Fibroblast of skin of left quadriceps (primary cell): ENCODE measurements around the gene FMN2.

ENCODE experiments used
- DNase-seq, 2 experiments: peaks; one replicate each; pipeline ENCODE4 v3.0.0-alpha.2; 2013; ENCODE audit warnings: low read depth in 2 of 2

The FMN2 gene

DNA sequence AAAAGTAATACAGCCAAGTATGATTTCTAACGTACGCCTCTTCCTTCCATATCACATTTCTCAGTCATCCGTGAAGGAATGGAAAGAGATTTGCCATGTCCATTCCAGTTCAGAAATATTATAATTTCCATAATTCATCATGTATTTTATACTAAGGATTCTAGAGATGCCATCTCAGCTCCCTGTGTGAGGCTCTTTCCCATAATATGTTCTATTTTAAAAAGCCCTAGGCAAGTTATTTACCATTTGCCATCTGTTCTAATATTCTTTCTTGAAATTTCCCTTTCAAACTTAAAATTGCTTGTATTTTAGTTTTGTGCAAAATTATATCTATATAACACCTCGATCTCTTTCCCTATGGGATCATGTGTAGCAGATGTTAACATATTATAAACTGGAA, 106.7 kb downstream of the FMN2 start:
- DNase-seq = no peak

DNA sequence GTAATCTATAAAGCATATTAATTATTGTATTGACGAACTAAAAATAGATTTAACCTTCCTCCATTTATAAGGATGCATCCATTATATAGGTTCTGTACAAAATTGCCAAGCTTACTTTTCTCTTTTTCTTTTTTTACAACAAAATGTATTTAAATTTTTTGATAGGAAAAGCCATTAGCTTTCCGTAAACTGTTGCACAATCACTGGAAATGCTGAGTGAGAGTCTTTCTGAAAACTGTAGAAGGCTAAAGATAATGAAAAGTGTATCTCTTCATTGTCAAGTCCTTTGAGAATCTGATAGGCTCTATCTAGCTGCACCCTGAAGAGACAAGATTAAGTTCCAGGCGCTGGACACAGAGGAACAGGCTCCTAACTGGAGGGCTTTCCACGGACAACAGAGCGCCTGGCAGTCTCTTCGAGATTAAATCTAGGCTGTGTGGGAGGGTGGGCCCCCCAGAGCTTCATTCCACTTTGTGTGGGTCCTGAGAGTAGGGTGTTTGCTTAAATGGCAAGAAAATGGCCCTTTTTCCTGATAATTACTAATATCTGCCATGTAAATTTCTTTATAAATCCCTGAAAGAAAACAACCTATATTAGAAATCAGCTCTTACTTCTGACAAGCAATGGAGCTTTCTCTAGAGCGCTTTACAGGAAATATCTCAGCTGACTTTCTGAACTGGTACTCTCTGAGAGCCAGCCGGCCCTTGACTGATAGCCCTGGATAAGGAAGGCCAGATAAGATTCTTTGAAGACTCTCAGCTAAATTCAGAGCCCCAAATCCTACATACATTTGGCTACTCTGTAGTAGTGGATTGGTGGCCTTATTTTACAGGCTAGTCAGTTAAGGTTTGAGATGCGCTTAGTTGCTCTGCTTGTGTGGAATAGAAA, 108.3 kb downstream of the FMN2 start:
- DNase-seq = no peak

DNA sequence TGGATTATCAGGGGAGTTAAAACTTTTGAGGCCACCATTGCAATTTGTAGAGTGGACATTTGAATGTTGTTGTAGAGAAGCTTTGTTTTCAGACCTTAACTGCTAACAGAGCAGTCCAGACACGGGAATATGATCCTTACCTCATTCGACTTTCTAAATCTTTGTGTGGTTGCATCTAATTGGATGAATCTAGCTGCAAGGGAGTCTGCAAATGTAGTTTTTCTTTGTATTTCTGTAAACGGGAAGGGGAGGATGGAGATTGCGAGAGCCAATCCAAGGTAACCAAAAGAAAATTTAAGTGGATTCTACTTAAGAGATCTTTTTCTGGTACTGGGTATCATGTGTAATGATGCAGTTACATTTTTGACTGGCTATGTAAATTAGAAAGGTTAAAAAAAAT, 110.2 kb downstream of the FMN2 start:
- no peak for DNase-seq

DNA sequence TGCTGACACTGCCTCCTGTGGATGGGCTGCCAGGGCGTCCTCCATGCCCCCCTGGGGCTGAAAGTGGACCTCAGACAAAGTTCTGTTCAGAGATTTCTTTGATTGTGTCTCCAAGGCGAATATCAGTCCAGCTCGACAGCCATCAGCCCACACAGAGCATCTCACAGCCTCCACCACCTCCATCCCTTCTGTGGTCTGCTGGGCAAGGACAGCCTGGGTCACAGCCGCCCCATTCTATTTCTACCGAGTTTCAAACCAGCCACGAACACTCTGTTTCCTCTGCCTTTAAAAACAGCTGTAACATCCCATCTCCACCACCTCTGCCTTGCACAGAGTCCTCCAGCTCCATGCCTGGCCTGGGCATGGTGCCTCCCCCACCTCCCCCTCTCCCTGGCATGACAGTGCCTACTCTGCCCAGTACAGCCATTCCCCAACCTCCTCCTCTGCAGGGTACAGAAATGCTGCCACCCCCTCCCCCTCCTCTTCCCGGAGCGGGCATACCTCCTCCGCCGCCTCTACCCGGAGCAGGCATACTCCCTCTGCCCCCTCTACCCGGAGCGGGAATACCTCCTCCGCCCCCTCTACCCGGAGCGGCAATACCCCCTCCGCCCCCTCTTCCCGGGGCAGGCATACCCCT, 115.5 kb downstream of the FMN2 start:
- no peak for DNase-seq

DNA sequence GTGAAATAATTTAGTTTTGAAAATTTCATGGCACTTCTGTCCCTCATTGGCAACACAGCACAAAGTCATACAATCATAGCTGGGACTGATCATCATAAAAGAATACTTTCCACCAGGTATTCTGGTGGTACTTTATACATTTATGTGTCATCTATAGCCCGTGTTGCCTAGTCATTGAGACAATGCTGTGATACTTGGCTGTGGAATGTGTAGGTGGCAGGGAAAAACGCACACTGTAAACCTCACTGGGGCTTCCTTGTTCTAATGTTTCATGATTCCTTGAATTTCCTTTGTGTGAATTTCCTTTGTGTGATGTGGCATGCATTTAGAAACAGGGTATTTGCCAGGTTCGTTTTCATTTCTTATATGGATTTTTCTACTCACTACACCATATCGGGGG, 118.3 kb downstream of the FMN2 start:
- no peak for DNase-seq

DNA sequence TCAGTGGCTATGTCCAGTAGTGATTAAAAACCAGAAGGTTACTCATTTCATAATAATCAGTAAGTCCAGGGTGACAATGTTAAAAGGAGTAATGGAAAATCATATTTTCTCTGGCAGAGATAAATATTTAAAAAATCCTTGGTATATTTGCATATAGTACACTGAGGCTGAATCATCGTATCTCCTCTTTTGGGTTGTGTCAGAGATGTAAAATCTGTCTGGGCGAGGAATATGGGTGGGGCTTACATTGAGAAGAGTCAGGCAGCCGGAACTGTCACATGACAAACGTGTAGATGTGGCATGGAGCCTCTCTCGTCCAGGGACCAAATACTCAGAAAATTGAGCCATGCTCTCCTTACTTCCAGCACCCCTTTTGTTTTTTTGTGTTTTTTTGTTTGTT, 120.9 kb downstream of the FMN2 start:
- DNase-seq = no peak

DNA sequence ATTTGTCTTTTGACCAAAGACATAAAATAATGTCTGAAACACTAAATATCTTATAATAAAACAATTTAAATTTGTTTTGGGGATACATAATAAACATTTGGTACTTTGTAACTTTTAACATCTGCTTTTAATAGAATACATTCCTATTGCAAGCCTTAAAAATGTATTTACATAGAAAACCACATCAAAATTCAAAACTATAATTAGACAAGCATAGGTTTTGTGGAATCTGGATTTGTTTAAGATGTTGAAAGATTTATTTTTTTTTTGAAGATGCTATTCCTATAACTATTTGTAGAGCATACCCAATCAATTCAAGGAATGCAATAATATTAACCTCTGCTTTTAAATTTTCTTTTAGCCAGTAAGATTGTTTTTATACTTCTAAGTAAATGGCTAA, 125.7 kb downstream of the FMN2 start:
- peak; percentile 80 to 84 for DNase-seq

DNA sequence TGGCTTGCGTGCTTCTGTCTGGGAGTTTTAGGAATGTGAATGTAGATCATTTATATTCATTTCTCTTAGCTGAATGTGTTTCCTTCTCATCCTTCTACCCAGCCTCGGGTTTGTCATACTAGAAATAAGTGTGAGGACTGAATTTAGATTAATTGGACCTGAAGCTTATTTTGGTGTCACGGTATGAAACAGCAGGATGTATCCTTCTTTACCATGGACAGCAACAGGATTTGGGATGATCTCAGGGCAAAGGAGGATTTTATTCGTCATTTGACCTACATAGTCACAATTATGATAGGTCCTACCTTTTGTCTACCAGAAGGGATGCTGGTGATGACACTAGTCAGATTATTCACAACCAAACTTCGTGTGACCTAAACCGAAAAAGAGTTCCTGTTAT, 127.4 kb downstream of the FMN2 start:
- no peak for DNase-seq

DNA sequence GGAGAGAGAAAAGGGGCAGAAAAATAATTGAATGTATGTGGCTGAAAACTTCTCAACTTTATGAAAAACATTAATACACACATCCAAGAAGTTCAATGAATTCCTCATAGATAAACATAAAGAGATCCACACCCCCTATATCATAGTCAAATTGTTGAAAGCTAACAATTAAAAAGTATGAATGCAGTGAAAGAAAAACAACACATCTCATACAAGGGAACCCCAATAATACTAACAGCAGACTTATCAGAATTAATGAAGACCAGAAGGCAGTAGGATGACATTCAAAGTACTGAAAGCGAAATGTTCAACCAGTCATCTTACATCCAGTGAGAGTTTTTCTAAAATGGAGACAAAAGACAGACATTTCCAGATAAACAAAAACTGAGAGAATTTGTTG, 134.4 kb downstream of the FMN2 start:
- no peak for DNase-seq

DNA sequence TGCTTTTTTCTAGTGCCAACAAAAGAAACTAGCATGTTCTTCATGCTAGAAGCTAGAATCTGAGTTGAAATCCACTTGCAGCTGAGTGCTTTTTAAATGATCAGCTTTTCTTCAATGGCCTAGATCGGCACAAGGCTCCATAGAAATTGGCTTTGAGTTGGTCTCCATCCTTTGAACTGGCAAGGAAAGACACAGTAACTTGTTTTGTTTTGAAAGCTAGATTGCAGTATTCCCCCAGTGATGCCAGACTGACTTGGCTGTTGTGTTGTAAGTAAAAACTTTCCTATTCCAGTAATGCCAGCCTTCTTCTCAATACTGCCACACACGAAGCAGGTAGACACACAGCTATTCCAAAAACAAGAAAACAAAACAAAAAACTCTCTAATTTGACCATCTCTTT, 139.1 kb downstream of the FMN2 start:
- DNase-seq = no peak

DNA sequence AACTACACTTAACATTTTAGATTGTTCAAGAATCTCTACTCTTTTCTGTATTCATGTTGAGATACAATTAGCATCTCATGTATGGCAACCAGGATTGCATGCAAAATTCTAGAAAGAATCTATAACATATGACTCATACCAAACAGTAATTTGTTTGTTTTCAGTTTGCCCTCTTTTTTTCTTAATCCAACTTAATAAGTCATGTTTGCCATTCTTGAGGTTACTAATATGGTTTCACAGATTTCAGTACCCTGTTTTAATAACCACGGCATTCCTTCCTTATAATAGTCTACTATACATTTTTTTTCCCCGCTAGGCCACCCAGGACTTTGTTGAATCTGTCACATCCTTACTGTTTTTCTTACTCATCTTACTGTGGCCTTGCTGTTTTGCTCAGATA, 140.8 kb downstream of the FMN2 start:
- DNase-seq = peak; percentile 85 to 86

DNA sequence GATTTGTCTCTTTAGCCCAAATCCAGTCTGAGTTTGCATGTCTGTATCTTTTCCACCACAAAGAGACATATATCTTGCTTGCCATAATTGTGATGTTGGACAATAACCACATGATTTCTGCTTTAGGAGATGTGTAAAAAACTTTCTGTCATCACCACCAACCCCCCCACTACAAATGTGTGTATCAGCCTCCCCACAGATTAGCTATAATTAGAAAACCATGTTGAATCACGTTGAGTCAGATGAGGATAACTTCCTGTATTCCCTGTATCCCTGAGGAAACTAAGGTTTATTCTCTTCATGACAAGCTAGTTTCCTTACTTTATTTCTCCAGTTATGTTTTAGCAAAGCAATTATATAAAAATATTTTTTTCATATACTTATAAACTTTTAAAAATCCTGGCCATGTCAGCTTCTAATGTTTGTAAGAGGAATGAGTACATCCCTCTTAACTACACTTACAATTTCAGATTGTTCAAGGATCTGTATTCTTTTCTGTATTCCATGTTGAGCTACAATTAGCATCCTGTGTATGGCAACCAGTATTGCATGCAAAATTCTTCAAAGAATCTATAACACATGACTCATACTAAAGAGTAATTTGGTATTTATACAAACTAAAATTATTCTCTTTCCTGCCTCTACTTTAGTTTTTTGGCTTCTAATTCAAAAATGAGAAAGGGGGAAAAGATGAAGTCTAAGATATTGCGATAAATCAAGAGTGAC, 143.0 kb downstream of the FMN2 start:
- DNase-seq = peak; percentile 94

DNA sequence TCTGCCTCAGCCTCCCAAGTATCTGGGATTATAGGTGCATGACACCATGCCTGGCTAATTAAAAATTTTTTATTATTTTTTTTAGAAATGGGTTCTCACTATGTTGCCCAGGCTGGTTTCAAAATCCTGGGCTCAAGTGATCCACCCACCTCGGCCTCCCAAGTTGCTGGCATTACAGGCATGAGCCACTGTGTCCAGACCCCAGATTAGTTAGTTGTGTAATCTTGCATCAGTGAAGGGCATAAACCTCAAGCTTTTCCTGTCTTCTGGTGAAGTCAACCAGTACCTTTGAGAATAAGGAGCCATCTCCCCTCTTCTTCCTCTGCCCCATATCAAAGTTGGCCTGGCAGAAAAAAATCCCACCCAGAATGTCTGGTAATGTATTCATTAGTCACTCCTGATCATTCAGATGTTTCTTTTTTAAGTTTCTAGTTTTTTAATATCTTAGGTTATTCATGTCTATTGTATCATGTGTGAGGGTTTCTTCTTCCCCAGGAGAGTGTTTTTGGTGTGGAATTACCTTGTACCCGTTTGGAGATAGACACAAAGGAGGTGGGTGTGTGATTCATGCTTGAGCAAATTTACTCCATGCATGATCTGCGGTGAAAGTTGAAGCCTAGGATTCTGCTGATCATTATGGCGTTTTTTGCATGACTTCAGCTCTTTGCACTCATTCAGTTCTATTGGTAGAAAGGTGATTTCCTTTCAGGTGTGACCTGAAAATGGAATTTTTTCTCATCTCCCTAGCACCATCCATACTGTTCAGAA, 144.0 kb downstream of the FMN2 start:
- no peak for DNase-seq

DNA sequence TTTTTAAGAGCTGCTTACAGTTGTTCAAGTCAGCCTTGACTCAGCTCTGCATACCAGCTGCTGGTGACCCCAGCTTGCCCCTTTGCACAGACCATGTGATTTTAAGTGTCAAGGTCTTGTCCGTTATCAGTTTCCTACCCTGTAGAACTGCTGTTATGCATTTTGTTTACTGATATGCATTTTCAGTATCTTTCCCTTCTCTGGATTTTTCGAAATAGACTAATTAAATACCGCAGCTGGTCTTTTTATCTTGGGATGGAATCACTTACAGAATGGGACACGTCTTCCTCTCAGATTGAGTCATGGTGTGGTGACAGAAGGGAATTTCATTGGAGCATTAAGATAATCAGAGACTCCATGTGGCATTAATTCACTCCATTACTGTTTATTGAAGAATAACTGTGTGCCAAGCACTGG, 145.6 kb downstream of the FMN2 start:
- DNase-seq = peak; percentile 60 to 63

DNA sequence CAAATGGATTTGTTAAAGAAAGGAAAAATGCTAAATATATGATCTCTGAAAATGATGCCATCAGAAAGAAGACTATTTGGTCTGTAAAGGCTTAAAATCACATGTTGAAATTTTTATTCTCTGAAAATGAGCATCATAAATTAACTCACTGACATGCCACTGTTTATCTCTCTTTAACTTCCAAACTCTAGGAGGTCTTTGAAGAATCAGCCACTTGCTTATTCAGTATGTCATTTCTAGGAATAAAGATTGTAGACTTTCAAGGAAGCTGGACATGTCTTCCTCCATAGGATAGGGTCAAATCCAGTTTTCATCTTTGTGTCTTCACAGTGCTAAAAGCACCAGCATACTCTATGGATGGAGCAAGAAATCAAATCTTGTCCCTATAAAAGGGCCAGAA, 147.6 kb downstream of the FMN2 start:
- DNase-seq = no peak

DNA sequence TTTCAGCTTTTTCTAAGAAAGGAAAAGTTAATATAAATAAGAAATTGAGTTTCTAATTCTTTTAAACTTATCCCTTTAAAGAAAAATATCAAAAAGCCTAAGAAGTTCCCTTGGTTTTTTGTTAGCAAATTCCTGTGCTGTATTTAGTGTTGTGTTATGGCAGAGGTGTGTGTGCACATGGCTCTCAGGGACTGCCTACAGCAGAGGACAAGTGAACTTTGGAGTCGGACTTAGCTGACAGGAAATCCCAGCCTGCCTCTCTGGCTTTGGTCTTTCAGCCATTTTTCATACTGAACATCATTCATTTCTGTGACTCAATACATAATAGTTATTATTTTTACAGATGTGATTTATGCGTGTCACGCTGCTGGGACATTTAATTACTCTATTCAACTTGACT, 149.6 kb downstream of the FMN2 start:
- no peak for DNase-seq

DNA sequence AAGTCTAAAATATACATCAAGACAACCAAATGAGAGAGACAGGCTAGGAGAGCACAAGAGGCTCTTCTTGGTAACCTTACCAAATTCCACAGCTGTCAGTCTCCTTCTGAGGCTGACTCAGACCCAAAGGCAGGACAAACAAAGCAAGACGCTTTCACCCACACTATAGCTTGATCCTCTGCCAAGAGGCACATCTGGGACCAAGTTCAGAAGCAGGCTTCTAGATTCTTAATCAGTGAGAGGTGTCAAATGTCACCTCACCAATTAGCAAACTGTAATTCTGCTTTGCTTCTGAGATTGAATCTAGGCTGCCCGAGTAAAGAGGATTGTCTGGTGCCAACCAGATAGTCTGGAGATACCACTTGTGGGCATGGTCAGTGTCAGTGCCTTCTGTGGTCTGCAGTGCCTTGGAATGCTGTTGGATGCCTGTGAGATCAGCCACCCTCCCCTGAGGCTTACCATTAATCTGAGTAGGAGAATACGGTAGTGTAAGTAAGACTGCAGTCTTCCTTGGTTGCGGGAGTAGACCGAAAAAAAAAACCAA, 151.0 kb downstream of the FMN2 start:
- DNase-seq = peak; percentile 78 to 80

DNA sequence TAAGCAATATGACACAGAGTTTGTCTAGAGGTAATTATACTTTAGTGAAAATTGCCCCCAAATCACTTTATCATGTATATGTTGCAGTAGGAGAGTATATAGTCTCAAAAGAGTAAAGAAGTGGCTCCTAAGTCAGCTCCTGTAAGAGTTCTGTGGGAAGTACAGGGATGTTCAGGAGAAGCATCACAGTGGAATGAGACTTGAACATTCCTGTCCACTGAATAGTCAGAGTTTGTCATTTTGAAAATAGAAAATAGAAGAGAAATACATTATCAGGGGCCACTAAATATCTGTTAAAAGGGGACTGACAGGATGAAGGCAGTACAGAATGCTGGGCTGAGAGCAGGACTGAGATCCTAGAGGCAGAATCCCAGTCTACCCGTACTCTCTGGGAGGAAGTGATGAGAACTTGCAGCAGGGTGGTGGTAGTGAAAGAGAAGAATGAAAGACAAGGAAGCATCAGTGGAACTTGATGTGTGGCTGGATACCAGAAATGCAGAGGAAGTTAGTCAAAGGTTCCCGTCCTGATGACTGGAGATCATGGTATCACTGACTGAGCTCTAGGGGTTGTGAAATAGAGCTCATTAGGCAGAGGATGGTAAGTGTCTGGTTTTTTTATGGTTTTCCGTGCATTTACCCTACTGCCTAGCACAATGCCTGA, 153.4 kb downstream of the FMN2 start:
- peak; percentile 79 to 82 for DNase-seq

DNA sequence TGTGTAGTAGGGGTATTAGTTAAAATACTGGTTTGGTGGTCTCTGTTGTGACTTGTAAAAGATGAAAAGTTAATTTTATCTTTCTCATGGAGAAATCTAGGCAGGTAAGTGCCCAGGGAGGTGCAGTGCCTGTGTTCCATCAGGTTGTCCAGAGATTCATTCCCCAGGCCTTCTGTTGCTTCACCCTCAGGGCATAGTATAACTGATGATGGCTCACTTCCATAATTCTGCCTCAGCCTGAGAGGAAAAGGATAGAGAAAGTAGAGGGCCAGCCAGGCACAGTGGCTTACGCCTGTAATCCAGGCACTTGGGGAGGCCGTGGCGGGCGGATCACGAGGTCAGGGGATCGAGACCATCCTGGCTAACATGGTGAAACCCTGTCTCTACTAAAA, 153.9 kb downstream of the FMN2 start:
- no peak for DNase-seq

DNA sequence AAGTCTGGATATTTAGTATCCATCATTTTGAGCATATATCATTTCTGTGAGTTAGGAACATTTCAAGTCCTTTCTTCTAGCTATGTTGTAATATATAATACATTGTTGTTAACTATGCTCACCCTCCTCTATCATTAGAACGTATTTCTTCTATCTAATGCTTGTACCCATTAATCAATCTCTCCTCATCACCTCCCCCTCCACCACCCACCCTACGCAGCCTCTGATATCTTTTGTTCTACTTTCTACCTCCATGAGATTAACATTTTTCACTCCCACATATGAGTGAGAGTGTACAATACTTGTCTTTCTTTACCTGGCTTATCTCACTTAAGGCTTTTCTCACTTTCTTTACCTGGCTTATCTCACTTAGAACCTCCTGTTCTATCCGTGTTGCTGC, 156.2 kb downstream of the FMN2 start:
- no peak for DNase-seq

DNA sequence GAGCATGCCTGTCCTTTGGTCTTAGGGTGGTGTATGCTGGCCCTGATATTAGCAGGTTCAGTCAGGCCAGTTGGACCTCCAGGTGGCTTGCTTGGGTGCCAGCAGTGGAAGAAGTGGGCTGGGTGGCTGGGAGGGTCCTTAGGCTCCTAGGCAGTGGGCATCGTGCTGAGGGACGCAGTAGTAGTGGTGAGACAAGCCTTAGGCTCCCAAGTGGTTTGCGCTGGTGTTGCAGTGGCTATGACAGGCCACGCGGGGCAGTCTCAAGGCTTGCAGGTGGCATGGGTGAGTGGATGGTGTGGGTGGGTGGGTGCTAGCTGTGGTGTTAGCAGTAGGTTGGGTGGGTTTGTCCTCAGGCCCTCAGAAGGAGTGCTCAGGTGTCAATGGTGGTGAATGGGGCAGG, 162.3 kb downstream of the FMN2 start:
- DNase-seq = no peak
